Upper lobe of left lung (tissue), 6 donors: Measurements from ENCODE around the gene FOXO3. TPM values are rescaled to one million over a fixed set of nuclear protein-coding genes. Genes with fewer than 3 reads are reported as not detected.

Source experiments
- ATAC-seq, 2 donors: fragments of 200-7000 bp; cut with Tn5 transposase; one replicate each; pipeline ENCODE4 v1.9.1; 2022; ENCODE audit warnings: mild to moderate bottlenecking in 2 of 2, moderate library complexity in 2 of 2; ENCODE audit not compliant: low FRiP score in 2 of 2
- DNase-seq, 2 donors: peaks; one replicate each; pipeline ENCODE4 v3.0.0-alpha.2; 2019 to 2020
- H3K27ac ChIP-seq, 4 donors: fragments of 200-600 bp; sonication (generic); one replicate each; pipeline ENCODE4 v1.5.1; 2016 to 2019
- H3K27me3 ChIP-seq, 4 donors: fragments of 200-600 bp; sonication (generic); one replicate each; pipeline ENCODE4 v1.5.1; 2017 to 2019
- H3K36me3 ChIP-seq, 4 donors: fragments of 200-600 bp; sonication (generic); one replicate each; pipeline ENCODE4 v1.5.1; 2016 to 2019
- H3K4me1 ChIP-seq, 4 donors: fragments of 200-600 bp; sonication (generic); one replicate each; pipeline ENCODE4 v1.5.1; 2018 to 2019
- H3K4me3 ChIP-seq, 4 donors: fragments of 200-600 bp; sonication (generic); one replicate each; pipeline ENCODE4 v1.5.1; 2017 to 2019; ENCODE audit warnings: mild to moderate bottlenecking in 2 of 4, moderate library complexity in 1 of 4
- H3K9me3 ChIP-seq, 4 donors: fragments of 200-600 bp; sonication (generic); one replicate each; pipeline ENCODE4 v1.5.1; 2018 to 2019
- CTCF ChIP-seq, 6 experiments: fragments of 450-650 bp in 4 of 6; fragments of 200-600 bp in 2 of 6; sonication (generic) in 2 of 6; IDR thresholded peaks; one replicate each; pipeline ENCODE4 v1.5.1; 2016 to 2019; ENCODE audit warnings: antibody characterized with exemption in 6 of 6
- EP300 ChIP-seq, 4 donors: sonication (generic); formaldehyde crosslinking; IDR thresholded peaks; one replicate each; pipeline ENCODE4 v1.5.1; 2017; ENCODE audit warnings: antibody characterized with exemption in 4 of 4, control low read depth in 2 of 4
- POLR2A ChIP-seq, 4 donors: fragments of 450-650 bp; IDR thresholded peaks; one replicate each; pipeline ENCODE4 v1.5.1; 2016 to 2017; ENCODE audit warnings: antibody characterized with exemption in 4 of 4, mild to moderate bottlenecking in 2 of 4
- POLR2AphosphoS5 ChIP-seq, 2 donors: sonication (generic); formaldehyde crosslinking; IDR thresholded peaks; one replicate each; pipeline ENCODE4 v1.5.1; 2017; ENCODE audit warnings: antibody characterized with exemption in 2 of 2
- WGBS, 2 donors: methylation state at CpG; one replicate each; pipeline ENCODE4 v1.1.5; 2017 to 2018; 5-methylcytosine and 5-hydroxymethylcytosine counted together
- total RNA-seq, 6 donors: library from RNA; depleted of rRNA in 4 of 6; stranded (reverse); fragments of >200 nt in 4 of 6; gene quantifications; one replicate each; pipeline versions ENCODE4 v1.1.0 to v1.2.1, GENCODE V29; 2016 to 2021
- donor health status: DM: no; HTN: no; CAD: no; lungs with moderate emphysema.
- donor health status: DM: no; HTN: yes; CAD: no; lungs with severe emphysema.

FOXO3 gene
- total RNA-seq, 6 donors from 2014 or later: 52.6 to 101 (median 71.9) TPM

- Histone ChIP-seq H3K9me3 (no peaks in the 10 kb centered on the region), H3K36me3 (peaks cover 0 to 15% (median 0%) of the 10 kb centered on the region in 4 donors), H3K27me3 (no peaks in the 10 kb centered on the region), H3K27ac (peak overlapping the region; percentile 61 to 81 (median 78)), H3K4me1 (peaks cover 75 to 84% (median 83%) of the 10 kb centered on the region in 4 donors), H3K4me3 (no peak overlapping the region)
- TF ChIP-seq POLR2A (IDR thresholded peaks at IDR 0.05) (peak in 1 of 4 donors; percentile 10), POLR2AphosphoS5 (IDR thresholded peaks at IDR 0.05) (no peak), EP300 (IDR thresholded peaks at IDR 0.05) (no peak), CTCF (IDR thresholded peaks at IDR 0.05) (no peak)
- 19 to 29% methylated on average over 1 of the region's 1 CpG for WGBS, 2 donors
- ATAC-seq: no peak
- DNase-seq: no peak
Observed at GRCh38 chr6:108581932-108582475, 21.3 kb downstream of the FOXO3 start.

- Histone ChIP-seq H3K4me1 (peaks cover 75 to 84% (median 83%) of the 10 kb centered on the region in 4 donors), H3K9me3 (no peaks in the 10 kb centered on the region), H3K27me3 (no peaks in the 10 kb centered on the region), H3K36me3 (peaks cover 0 to 15% (median 0%) of the 10 kb centered on the region in 4 donors), H3K4me3 (no peak overlapping the region), H3K27ac (peak overlapping the region; percentile 61 to 81 (median 78))
- DNase-seq: no peak
- no peak for TF ChIP-seq EP300 (IDR thresholded peaks at IDR 0.05)
- no peak for TF ChIP-seq POLR2AphosphoS5 (IDR thresholded peaks at IDR 0.05)
- TF ChIP-seq POLR2A (IDR thresholded peaks at IDR 0.05): no peak
- TF ChIP-seq CTCF (IDR thresholded peaks at IDR 0.05): no peak
- no peak for ATAC-seq
- WGBS, 2 donors: 84 to 86% methylated on average over 3 of the region's 3 CpGs
Observed at GRCh38 chr6:108582618-108583017, 21.9 kb downstream of the FOXO3 start.

- Histone ChIP-seq H3K27me3 (no peaks in the 10 kb centered on the region), H3K27ac (peak overlapping the region in 3 of 4 donors; percentile 34 to 81 (median 42)), H3K4me3 (no peak overlapping the region), H3K36me3 (no peaks in the 10 kb centered on the region), H3K4me1 (peaks cover 84 to 94% (median 87%) of the 10 kb centered on the region in 4 donors), H3K9me3 (no peaks in the 10 kb centered on the region)
- TF ChIP-seq EP300 (IDR thresholded peaks at IDR 0.05) (no peak), CTCF (IDR thresholded peaks at IDR 0.05) (no peak), POLR2AphosphoS5 (IDR thresholded peaks at IDR 0.05) (no peak), POLR2A (IDR thresholded peaks at IDR 0.05) (no peak)
- ATAC-seq: no peak
- 81 to 85% methylated on average over 5 of the region's 5 CpGs for WGBS, 2 donors
- no peak for DNase-seq
Observed at GRCh38 chr6:108584323-108584722, 23.6 kb downstream of the FOXO3 start.

GRCh38 chr6:108585359-108585758 is 24.6 kb downstream of the FOXO3 start:
- no peaks in the 10 kb centered on the region for H3K27me3 ChIP-seq
- WGBS, 2 donors: 70 to 88% methylated on average over 2 of the region's 2 CpGs
- DNase-seq (no peak), ATAC-seq (no peak)
- H3K9me3 ChIP-seq: no peaks in the 10 kb centered on the region
- H3K27ac ChIP-seq: peak overlapping the region; percentile 85 to 90 (median 86)
- H3K36me3 ChIP-seq: no peaks in the 10 kb centered on the region
- H3K4me1 ChIP-seq: peaks cover 89 to 95% (median 93%) of the 10 kb centered on the region in 4 donors
- H3K4me3 ChIP-seq: no peak overlapping the region
- TF ChIP-seq POLR2A (IDR thresholded peaks at IDR 0.05) (no peak), POLR2AphosphoS5 (IDR thresholded peaks at IDR 0.05) (no peak), CTCF (IDR thresholded peaks at IDR 0.05) (no peak), EP300 (IDR thresholded peaks at IDR 0.05) (no peak)
